Parietal lobe (tissue), 1 donor: ENCODE results near the gene CST5. TPM values are rescaled to one million over a fixed set of nuclear protein-coding genes. Genes with fewer than 3 reads are reported as not detected.

ENCODE experiments used
- total RNA-seq: library from RNA; depleted of rRNA; stranded (reverse); fragments of >200 nt; gene quantifications from one replicate; pipeline ENCODE4 v1.2.3, GENCODE V29; 2014

Gene CST5
- total RNA-seq, result not detected

GRCh38 chr20:23879328-23879798 is at the start of gene CST5:
Gene CST5 (minus strand): TSS chr20:23879748. CDS start chr20:23879676, 72 bp downstream.

GRCh38 chr20:23826541-23827021 is 53.0 kb downstream of the CST5 start, which contains the start of gene CST2:
Gene CST2 (minus strand): TSS chr20:23826729. CDS start chr20:23826660, 69 bp downstream.

Other genes with a start within 250 kb of the CST5 start
- 64.5 TPM for gene CST3, start 241.8 kb downstream of the CST5 start, total RNA-seq
- gene CST4, start 190.7 kb downstream of the CST5 start, total RNA-seq, result not detected
- not detected for gene CST1, start 128.8 kb downstream of the CST5 start, total RNA-seq
- not detected for gene CST2, start 53.0 kb downstream of the CST5 start, total RNA-seq
- gene GGTLC1, start 109.0 kb upstream of the CST5 start, total RNA-seq, result not detected